Brain microvascular endothelial cell (primary cell): Measurements from ENCODE around the gene SCYGR8.

Experiments used
- DNase-seq: peaks from one replicate; pipeline ENCODE4 v3.0.0-alpha.2; 2020
- H3K27ac ChIP-seq: fragments of 250-450 bp; sonication (Bioruptor Pico); 2 replicates; pipeline ENCODE4 v1.5.1; 2020; ENCODE audit warnings: mild to moderate bottlenecking, moderate library complexity
- H3K27me3 ChIP-seq: fragments of 250-450 bp; sonication (Bioruptor Pico); replicated peaks from 2 replicates; pipeline ENCODE4 v1.5.1; 2020; ENCODE audit warnings: mild to moderate bottlenecking
- H3K36me3 ChIP-seq: fragments of 250-450 bp; sonication (Bioruptor Pico); replicated peaks from 2 replicates; pipeline ENCODE4 v1.5.1; 2020; ENCODE audit warnings: mild to moderate bottlenecking
- H3K4me3 ChIP-seq: 2 replicates; pipeline ENCODE4 v1.5.1; 2011; ENCODE audit warnings: low read depth, mild to moderate bottlenecking, control low read depth, low read length, moderate library complexity
- in situ Hi-C: cut with HindIII; loops from 2 replicates; pipeline ENCODE4 v1.10.0; 2017; ENCODE audit warnings: low sequenced_read_pairs, low pct_ligation_motif_present
- TF ChIP-seq, protein P1 (sequence below): IDR thresholded peaks from 2 replicates; pipeline ENCODE4 v1.5.1; 2011; ENCODE audit warnings: low read depth, mild to moderate bottlenecking, moderate library complexity, low read length, control low read depth, inconsistent platforms; ENCODE audit errors: missing control alignments

The SCYGR8 gene

GRCh38 chr2:227782804-227783203, 37.1 kb downstream of the SCYGR8 start:
- TF ChIP-seq, protein P1, sequence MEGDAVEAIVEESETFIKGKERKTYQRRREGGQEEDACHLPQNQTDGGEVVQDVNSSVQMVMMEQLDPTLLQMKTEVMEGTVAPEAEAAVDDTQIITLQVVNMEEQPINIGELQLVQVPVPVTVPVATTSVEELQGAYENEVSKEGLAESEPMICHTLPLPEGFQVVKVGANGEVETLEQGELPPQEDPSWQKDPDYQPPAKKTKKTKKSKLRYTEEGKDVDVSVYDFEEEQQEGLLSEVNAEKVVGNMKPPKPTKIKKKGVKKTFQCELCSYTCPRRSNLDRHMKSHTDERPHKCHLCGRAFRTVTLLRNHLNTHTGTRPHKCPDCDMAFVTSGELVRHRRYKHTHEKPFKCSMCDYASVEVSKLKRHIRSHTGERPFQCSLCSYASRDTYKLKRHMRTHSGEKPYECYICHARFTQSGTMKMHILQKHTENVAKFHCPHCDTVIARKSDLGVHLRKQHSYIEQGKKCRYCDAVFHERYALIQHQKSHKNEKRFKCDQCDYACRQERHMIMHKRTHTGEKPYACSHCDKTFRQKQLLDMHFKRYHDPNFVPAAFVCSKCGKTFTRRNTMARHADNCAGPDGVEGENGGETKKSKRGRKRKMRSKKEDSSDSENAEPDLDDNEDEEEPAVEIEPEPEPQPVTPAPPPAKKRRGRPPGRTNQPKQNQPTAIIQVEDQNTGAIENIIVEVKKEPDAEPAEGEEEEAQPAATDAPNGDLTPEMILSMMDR: no peak
- H3K27ac ChIP-seq: no peak overlapping the region
- no peak for DNase-seq
- no peaks in the 10 kb centered on the region for H3K36me3 ChIP-seq
- in situ Hi-C loops: no loop called here
- H3K27me3 ChIP-seq: no peaks in the 10 kb centered on the region
- no peak overlapping the region for H3K4me3 ChIP-seq

GRCh38 chr2:227783404-227784138, 37.9 kb downstream of the SCYGR8 start:
- H3K27ac ChIP-seq: no peak overlapping the region
- H3K36me3 ChIP-seq: no peaks in the 10 kb centered on the region
- H3K27me3 ChIP-seq: no peaks in the 10 kb centered on the region
- TF ChIP-seq, protein P1: no peak
- DNase-seq: no peak
- in situ Hi-C loops: no loop called here
- H3K4me3 ChIP-seq: no peak overlapping the region

- no peaks in the 10 kb centered on the region for H3K27me3 ChIP-seq
- H3K27ac ChIP-seq: no peak overlapping the region
- TF ChIP-seq, protein P1: no peak
- no peak for DNase-seq
- no peaks in the 10 kb centered on the region for H3K36me3 ChIP-seq
- no peak overlapping the region for H3K4me3 ChIP-seq
- in situ Hi-C loops: no loop called here
Measured at GRCh38 chr2:227785293-227785692, 39.6 kb downstream of the SCYGR8 start.

- TF ChIP-seq, protein P1: no peak
- Histone ChIP-seq H3K4me3 (no peak overlapping the region), H3K36me3 (no peaks in the 10 kb centered on the region), H3K27ac (no peak overlapping the region), H3K27me3 (no peaks in the 10 kb centered on the region)
- no peak for DNase-seq
- in situ Hi-C loops: no loop called here
Measured at GRCh38 chr2:227788561-227789018, 42.9 kb downstream of the SCYGR8 start.

- DNase-seq: no peak
- in situ Hi-C loops: no loop called here
- no peaks in the 10 kb centered on the region for H3K36me3 ChIP-seq
Measured at GRCh38 chr2:227789803-227790202, 44.1 kb downstream of the SCYGR8 start.

More at GRCh38 chr2:227789803-227790202, 44.1 kb downstream of the SCYGR8 start:
- Histone ChIP-seq H3K27ac (no peak overlapping the region), H3K27me3 (no peaks in the 10 kb centered on the region), H3K4me3 (no peak overlapping the region)
- TF ChIP-seq, protein P1: no peak
